Astrocyte (in vitro differentiated cells and primary cell): Measurements from ENCODE around the gene TCF3. TPM values are rescaled to one million over a fixed set of nuclear protein-coding genes. Genes with fewer than 3 reads are reported as not detected.

Experiments
- DNase-seq: peaks from one replicate; pipeline ENCODE4 v3.0.0-alpha.2; 2010; ENCODE audit warnings: low read depth
- FAIRE-seq: peaks from 2 replicates; lab custom pipeline; 2011; peaks lifted over from hg19 to GRCh38; lab: Jason Lieb, UNC
- H2AFZ ChIP-seq: 2 replicates; pipeline ENCODE4 v1.6.0; 2012; ENCODE audit warnings: low read depth, low read length, inconsistent platforms
- H3K27ac ChIP-seq: 2 replicates; pipeline ENCODE4 v1.5.1; 2011; ENCODE audit warnings: low read depth, low read length, inconsistent platforms
- H3K27me3 ChIP-seq: 2 replicates; pipeline ENCODE4 v1.6.0; 2011; ENCODE audit warnings: low read length, inconsistent platforms; ENCODE audit not compliant: insufficient read depth
- H3K36me3 ChIP-seq: 2 replicates; pipeline ENCODE4 v1.5.1; 2011; ENCODE audit warnings: low read length, inconsistent platforms; ENCODE audit not compliant: insufficient read depth
- H3K4me1 ChIP-seq: 2 replicates; pipeline ENCODE4 v1.5.1; 2011; ENCODE audit warnings: low read length, inconsistent platforms; ENCODE audit not compliant: insufficient read depth
- H3K4me2 ChIP-seq: 2 replicates; pipeline ENCODE4 v1.6.0; 2012; ENCODE audit warnings: low read length, inconsistent platforms
- H3K4me3 ChIP-seq: 2 replicates; pipeline ENCODE4 v1.5.1; 2011; ENCODE audit warnings: low read depth, mild to moderate bottlenecking, low read length, inconsistent platforms; ENCODE audit not compliant: insufficient read depth
- H3K79me2 ChIP-seq: 2 replicates; pipeline ENCODE4 v1.6.0; 2012; ENCODE audit warnings: mild to moderate bottlenecking, low read length, inconsistent platforms; ENCODE audit not compliant: insufficient read depth
- H3K9ac ChIP-seq: 2 replicates; pipeline ENCODE4 v1.6.0; 2012; ENCODE audit warnings: mild to moderate bottlenecking, low read length, inconsistent platforms
- H3K9me3 ChIP-seq: 2 replicates; pipeline ENCODE4 v1.5.1; 2012; ENCODE audit warnings: low read depth, mild to moderate bottlenecking, low read length, inconsistent platforms; ENCODE audit not compliant: insufficient read depth
- H4K20me1 ChIP-seq: 2 replicates; pipeline ENCODE4 v1.6.0; 2012; ENCODE audit warnings: low read length, inconsistent platforms; ENCODE audit not compliant: insufficient read depth
- H3K27ac Mint-ChIP-seq: one replicate; pipeline ENCODE4 v1.8.0; 2021; ENCODE audit warnings: mild to moderate bottlenecking, mixed read lengths; ENCODE audit not compliant: unreplicated experiment
- H3K27me3 Mint-ChIP-seq: one replicate; pipeline ENCODE4 v1.8.0; 2021; ENCODE audit warnings: low read depth, mixed read lengths; ENCODE audit not compliant: unreplicated experiment
- H3K36me3 Mint-ChIP-seq: one replicate; pipeline ENCODE4 v1.8.0; 2021; ENCODE audit warnings: low read depth, mixed read lengths; ENCODE audit not compliant: unreplicated experiment
- H3K4me1 Mint-ChIP-seq: one replicate; pipeline ENCODE4 v1.8.0; 2021; ENCODE audit warnings: low read depth, mixed read lengths; ENCODE audit not compliant: unreplicated experiment
- H3K4me3 Mint-ChIP-seq: one replicate; pipeline ENCODE4 v1.8.0; 2021; ENCODE audit warnings: mild to moderate bottlenecking, moderate library complexity, mixed read lengths; ENCODE audit not compliant: unreplicated experiment
- H3K9me3 Mint-ChIP-seq: one replicate; pipeline ENCODE4 v1.8.0; 2021; ENCODE audit warnings: mild to moderate bottlenecking, mixed read lengths; ENCODE audit not compliant: unreplicated experiment
- CTCF ChIP-seq: IDR thresholded peaks from 2 replicates; pipeline ENCODE4 v1.5.1; 2011; ENCODE audit warnings: low read depth, mild to moderate bottlenecking, inconsistent platforms, low read length, moderate library complexity; ENCODE audit not compliant: insufficient read depth
- EZH2 ChIP-seq: IDR thresholded peaks from 2 replicates; pipeline ENCODE4 v1.6.1; 2012; ENCODE audit warnings: mild to moderate bottlenecking, low read length, inconsistent platforms; ENCODE audit not compliant: insufficient read depth
- total RNA-seq: library from RNA; stranded (reverse); gene quantifications from 2 replicates; pipeline ENCODE4 v1.2.1, GENCODE V29; 2021

The TCF3 gene
- total RNA-seq, 1 donor from 2014 or later: 173 TPM

DNA sequence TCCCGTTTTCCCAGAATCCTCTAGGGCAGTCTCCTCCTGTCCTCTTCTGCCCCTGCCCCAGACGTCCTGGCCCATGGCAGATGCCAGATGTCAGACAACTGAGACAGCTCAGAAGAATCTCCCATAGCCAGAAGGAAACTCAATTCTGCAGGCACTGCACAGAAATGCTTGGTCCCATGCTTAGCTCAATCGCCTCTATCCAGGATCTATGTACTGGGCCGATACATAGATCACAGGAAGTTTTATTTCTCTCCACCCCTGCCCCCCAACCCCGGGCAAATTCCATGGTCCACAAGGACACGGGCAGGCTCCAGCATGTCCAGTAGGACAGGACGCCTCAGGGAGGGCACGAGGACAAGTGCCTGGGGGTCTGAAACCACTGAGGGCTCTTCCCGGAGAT, 64.5 kb downstream of the TCF3 start:
- H4K20me1 ChIP-seq: peaks cover 53% of the 10 kb centered on the region
- no peak overlapping the region for H3K27ac ChIP-seq
- H3K4me1 ChIP-seq: peaks cover 11% of the 10 kb centered on the region
- DNase-seq (no peak), FAIRE-seq (no peak)
- no peak overlapping the region for H3K4me3 Mint-ChIP-seq
- no peak overlapping the region for H3K9ac ChIP-seq
- H3K79me2 ChIP-seq: peaks cover 74% of the 10 kb centered on the region
- no peak overlapping the region for H3K4me2 ChIP-seq
- H3K36me3 ChIP-seq: peaks cover 4% of the 10 kb centered on the region
- H3K4me3 ChIP-seq: no peak overlapping the region
- H2AFZ ChIP-seq: no peak overlapping the region
- no peaks in the 10 kb centered on the region for H3K9me3 ChIP-seq
- H3K9me3 Mint-ChIP-seq: no peaks in the 10 kb centered on the region
- no peaks in the 10 kb centered on the region for H3K27me3 ChIP-seq
- H3K27ac Mint-ChIP-seq: no peak overlapping the region
- H3K36me3 Mint-ChIP-seq: peaks cover 12% of the 10 kb centered on the region
- peaks cover 6% of the 10 kb centered on the region for H3K4me1 Mint-ChIP-seq
- TF ChIP-seq EZH2 (no peak), CTCF (no peak)
- no peaks in the 10 kb centered on the region for H3K27me3 Mint-ChIP-seq

DNA sequence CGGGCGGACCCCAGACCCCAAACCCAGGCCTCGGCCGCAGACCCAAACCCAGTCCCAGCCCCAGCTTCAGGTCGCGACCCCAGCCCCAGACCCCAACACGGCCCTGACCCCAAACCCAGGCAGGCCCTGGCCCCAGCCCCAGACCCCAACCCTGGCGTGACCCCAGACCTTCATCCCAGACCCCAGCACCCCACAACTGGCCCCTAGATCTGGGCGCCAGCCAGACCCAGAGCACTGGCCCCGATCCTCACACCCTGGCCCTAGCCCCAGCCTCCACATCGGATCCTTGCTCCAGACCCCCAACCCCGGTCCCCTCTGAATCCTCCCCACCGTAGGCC, 67.2 kb downstream of the TCF3 start:
- Mint-ChIP-seq H3K27ac (no peak overlapping the region), H3K4me1 (no peaks in the 10 kb centered on the region), H3K27me3 (no peaks in the 10 kb centered on the region), H3K36me3 (peaks cover 12% of the 10 kb centered on the region), H3K4me3 (no peak overlapping the region), H3K9me3 (no peaks in the 10 kb centered on the region)
- Histone ChIP-seq H4K20me1 (peaks cover 39% of the 10 kb centered on the region), H3K27me3 (no peaks in the 10 kb centered on the region), H3K4me3 (no peak overlapping the region), H3K9ac (no peak overlapping the region), H3K9me3 (no peaks in the 10 kb centered on the region), H3K79me2 (peaks cover 55% of the 10 kb centered on the region), H3K36me3 (peaks cover 8% of the 10 kb centered on the region), H3K4me1 (no peaks in the 10 kb centered on the region), H2AFZ (no peak overlapping the region), H3K4me2 (no peak overlapping the region), H3K27ac (no peak overlapping the region)
- DNase-seq (no peak), FAIRE-seq (no peak)
- no peak for TF ChIP-seq CTCF
- no peak for TF ChIP-seq EZH2

GRCh38 chr19:1584500-1585242, 67.7 kb downstream of the TCF3 start:
- peaks cover 50% of the 10 kb centered on the region for H3K79me2 ChIP-seq
- Mint-ChIP-seq H3K4me3 (no peak overlapping the region), H3K4me1 (no peaks in the 10 kb centered on the region), H3K9me3 (no peaks in the 10 kb centered on the region), H3K36me3 (peaks cover 12% of the 10 kb centered on the region), H3K27me3 (no peaks in the 10 kb centered on the region), H3K27ac (no peak overlapping the region)
- DNase-seq: no peak
- FAIRE-seq: no peak
- H4K20me1 ChIP-seq: peaks cover 34% of the 10 kb centered on the region
- H3K4me2 ChIP-seq: no peak overlapping the region
- no peak overlapping the region for H3K9ac ChIP-seq
- peaks cover 8% of the 10 kb centered on the region for H3K36me3 ChIP-seq
- no peak overlapping the region for H2AFZ ChIP-seq
- TF ChIP-seq CTCF: no peak
- TF ChIP-seq EZH2: no peak
- no peaks in the 10 kb centered on the region for H3K27me3 ChIP-seq
- no peaks in the 10 kb centered on the region for H3K4me1 ChIP-seq
- H3K9me3 ChIP-seq: no peaks in the 10 kb centered on the region
- no peak overlapping the region for H3K4me3 ChIP-seq
- no peak overlapping the region for H3K27ac ChIP-seq
